HG02981 (cell line): ENCODE results near the gene RPS4Y2.

ENCODE experiments used
- ATAC-seq: cut with Tn5 transposase; IDR thresholded peaks from one replicate; pipeline ENCODE4 v1.9.1; 2021; ENCODE audit warnings: mild to moderate bottlenecking, moderate library complexity; ENCODE audit not compliant: unreplicated experiment

Gene RPS4Y2

GRCh38 chrY:20755808-20756207 is at the start of gene RPS4Y2:
TSS of gene RPS4Y2 (plus strand) at chrY:20756108. CDS start at chrY:20756164, 56 bp downstream.
- no peak for ATAC-seq

GRCh38 chrY:20714391-20714790 is 41.5 kb upstream of the RPS4Y2 start:
- peak; percentile 68 for ATAC-seq

GRCh38 chrY:20726184-20726907 is 29.6 kb upstream of the RPS4Y2 start:
- peak; percentile 85 for ATAC-seq

- peak; percentile 95 for ATAC-seq
Observed at GRCh38 chrY:20735200-20735599, 20.7 kb upstream of the RPS4Y2 start.

GRCh38 chrY:20739806-20740205 is 16.1 kb upstream of the RPS4Y2 start:
- ATAC-seq, result no peak

- ATAC-seq, result no peak
Observed at GRCh38 chrY:20740609-20741008, 15.3 kb upstream of the RPS4Y2 start.

- no peak for ATAC-seq
Observed at GRCh38 chrY:20745060-20745459, 10.8 kb upstream of the RPS4Y2 start.

- ATAC-seq, result no peak
Observed at GRCh38 chrY:20746919-20747318, 9.0 kb upstream of the RPS4Y2 start.

GRCh38 chrY:20763869-20764268 is 8.0 kb downstream of the RPS4Y2 start:
- peak; percentile 65 for ATAC-seq

GRCh38 chrY:20765117-20765516 is 9.2 kb downstream of the RPS4Y2 start:
- ATAC-seq, result no peak

- no peak for ATAC-seq
Observed at GRCh38 chrY:20770755-20771154, 14.8 kb downstream of the RPS4Y2 start.

- ATAC-seq, result no peak
Observed at GRCh38 chrY:20776104-20776503, 20.2 kb downstream of the RPS4Y2 start.

- no peak for ATAC-seq
Observed at GRCh38 chrY:20780104-20780654, 24.3 kb downstream of the RPS4Y2 start.

- ATAC-seq, result no peak
Observed at GRCh38 chrY:20780776-20781175, 24.9 kb downstream of the RPS4Y2 start.

- no peak for ATAC-seq
Observed at GRCh38 chrY:20781408-20781807, 25.5 kb downstream of the RPS4Y2 start.

- ATAC-seq, result no peak
Observed at GRCh38 chrY:20784965-20785364, 29.1 kb downstream of the RPS4Y2 start.

GRCh38 chrY:20787076-20787475 is 31.2 kb downstream of the RPS4Y2 start:
- ATAC-seq, result peak; percentile 91

GRCh38 chrY:20798351-20799049 is 42.6 kb downstream of the RPS4Y2 start:
- ATAC-seq, result peak; percentile 86

GRCh38 chrY:20802659-20803058 is 46.8 kb downstream of the RPS4Y2 start:
- ATAC-seq, result no peak

GRCh38 chrY:20806243-20806642 is 50.3 kb downstream of the RPS4Y2 start:
- ATAC-seq, result no peak

GRCh38 chrY:20813459-20813858 is 57.6 kb downstream of the RPS4Y2 start:
- ATAC-seq, result no peak

GRCh38 chrY:20814794-20815193 is 58.9 kb downstream of the RPS4Y2 start:
- ATAC-seq, result no peak
